ENCODE measurements around the gene LSAMP. TPM values are rescaled to one million over a fixed set of nuclear protein-coding genes. Genes with fewer than 3 reads are reported as not detected.
"Not testable (repeated sequence)": the region's sequence is repeated elsewhere in the genome, so short reads cannot be mapped to it uniquely, and the experiment has no call there.

LSAMP gene
- total and polyA plus RNA-seq, 8 donors: 17.3 to 28.0 (median 26.0) TPM

GRCh38 chr3:115848641-115849040, 596.6 kb downstream of the LSAMP start:
- Histone ChIP-seq H3K9me3 (no peaks in the 10 kb centered on the region), H3K4me3 (no peak overlapping the region), H3K27ac (no peak overlapping the region), H3K36me3 (no peaks in the 10 kb centered on the region), H3K4me1 (no peaks in the 10 kb centered on the region), H3K27me3 (no peaks in the 10 kb centered on the region)
- no peak for ATAC-seq
- no peak for DNase-seq
- no peak for TF ChIP-seq CTCF (IDR thresholded peaks at IDR 0.05)
- intact Hi-C loops (cut with DNase I): no loop called here

- H3K4me3 ChIP-seq: no peak overlapping the region
- no peak for TF ChIP-seq CTCF (IDR thresholded peaks at IDR 0.05)
- no peak for ATAC-seq
These were observed 599.3 kb downstream of the LSAMP start for GRCh38 chr3:115845986-115846385.

GRCh38 chr3:115844729-115845128, 600.6 kb downstream of the LSAMP start:
- H3K4me3 ChIP-seq; DNase-seq; intact Hi-C loops (cut with DNase I); H3K4me1 ChIP-seq; H3K9me3 ChIP-seq; H3K36me3 ChIP-seq; H3K27me3 ChIP-seq; H3K27ac ChIP-seq; ATAC-seq: not testable (repeated sequence)

More at GRCh38 chr3:115845986-115846385, 599.3 kb downstream of the LSAMP start:
- H3K27ac ChIP-seq: no peak overlapping the region
- DNase-seq: no peak
- intact Hi-C loops (cut with DNase I): no loop called here
- no peaks in the 10 kb centered on the region for H3K36me3 ChIP-seq
- H3K9me3 ChIP-seq: no peaks in the 10 kb centered on the region
- H3K27me3 ChIP-seq: no peaks in the 10 kb centered on the region
- H3K4me1 ChIP-seq: no peaks in the 10 kb centered on the region

GRCh38 chr3:115843206-115843605, 602.1 kb downstream of the LSAMP start:
- H3K27me3 ChIP-seq: no peaks in the 10 kb centered on the region
- no peaks in the 10 kb centered on the region for H3K4me1 ChIP-seq
- TF ChIP-seq CTCF (IDR thresholded peaks at IDR 0.05): no peak
- intact Hi-C loops (cut with DNase I): no loop called here
- no peak overlapping the region for H3K4me3 ChIP-seq
- H3K27ac ChIP-seq: no peak overlapping the region
- DNase-seq (peak in 1 of 4 donors; percentile 51), ATAC-seq (peak; percentile 95)
- no peaks in the 10 kb centered on the region for H3K36me3 ChIP-seq
- no peaks in the 10 kb centered on the region for H3K9me3 ChIP-seq

GRCh38 chr3:115839246-115839645, 606.0 kb downstream of the LSAMP start:
- Histone ChIP-seq H3K9me3 (no peaks in the 10 kb centered on the region), H3K4me1 (peaks cover 0 to under 1% of the 10 kb centered on the region in 2 donors), H3K4me3 (no peak overlapping the region), H3K27me3 (no peaks in the 10 kb centered on the region), H3K27ac (no peak overlapping the region), H3K36me3 (no peaks in the 10 kb centered on the region)
- ATAC-seq: no peak
- intact Hi-C loops (cut with DNase I): no loop called here
- DNase-seq: no peak
- no peak for TF ChIP-seq CTCF (IDR thresholded peaks at IDR 0.05)

- Histone ChIP-seq H3K27me3 (no peaks in the 10 kb centered on the region), H3K4me3 (no peak overlapping the region), H3K27ac (no peak overlapping the region), H3K36me3 (no peaks in the 10 kb centered on the region), H3K9me3 (no peaks in the 10 kb centered on the region), H3K4me1 (peaks cover 0 to 4% of the 10 kb centered on the region in 2 donors)
- no peak for DNase-seq
- no peak for TF ChIP-seq CTCF (IDR thresholded peaks at IDR 0.05)
- intact Hi-C loops (cut with DNase I): no loop called here
- ATAC-seq: no peak
These were observed 606.5 kb downstream of the LSAMP start for GRCh38 chr3:115838786-115839185.

All from left lung (tissue), 10 donors.